Endothelial cell of umbilical vein (primary cell): ENCODE results near the gene PKNOX2.

Experiments used
- EZH2 ChIP-seq: IDR thresholded peaks from 2 replicates; pipeline ENCODE4 v1.6.1; 2012; ENCODE audit warnings: borderline replicate concordance, low read depth, mild to moderate bottlenecking, moderate library complexity, low read length, inconsistent platforms; ENCODE audit not compliant: severe bottlenecking
- MYC ChIP-seq: IDR thresholded peaks from one replicate; pipeline ENCODE4 v1.6.1; 2011; ENCODE audit warnings: mild to moderate bottlenecking, low read depth, low read length
- TF ChIP-seq, protein P1 (sequence below), 2 donors: IDR thresholded peaks; 1 replicate in 1 of 2; 2 replicates in 1 of 2; pipeline ENCODE4 v1.5.1; 2011; ENCODE audit warnings: low read length in 2 of 2, mild to moderate bottlenecking in 2 of 2, moderate library complexity in 2 of 2, control low read depth in 1 of 2, inconsistent platforms in 1 of 2, low read depth in 1 of 2; ENCODE audit not compliant: insufficient read depth in 1 of 2; ENCODE audit errors: extremely low read depth in 1 of 2

DNA sequence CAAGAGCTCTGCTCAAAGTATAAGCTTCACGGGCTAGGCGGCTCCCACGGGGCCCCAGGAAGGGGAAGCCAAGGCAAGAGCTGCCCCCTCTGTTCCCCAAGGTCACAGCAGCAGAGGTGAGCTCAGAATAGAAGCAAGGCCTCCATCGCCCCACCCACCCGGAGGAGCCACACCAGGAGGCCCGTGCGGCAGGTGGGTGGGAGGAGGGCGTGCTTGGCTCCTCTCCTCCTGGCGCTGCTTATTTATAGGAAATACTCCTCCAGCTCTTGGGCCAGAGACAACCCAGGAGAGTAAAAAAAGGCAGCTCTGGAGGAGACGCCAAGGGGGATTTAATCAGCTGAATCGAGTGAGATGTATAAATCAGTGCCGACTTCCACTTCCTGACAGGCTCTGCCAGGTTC is 243.8 kb downstream of the PKNOX2 start:
- TF ChIP-seq, protein P1, sequence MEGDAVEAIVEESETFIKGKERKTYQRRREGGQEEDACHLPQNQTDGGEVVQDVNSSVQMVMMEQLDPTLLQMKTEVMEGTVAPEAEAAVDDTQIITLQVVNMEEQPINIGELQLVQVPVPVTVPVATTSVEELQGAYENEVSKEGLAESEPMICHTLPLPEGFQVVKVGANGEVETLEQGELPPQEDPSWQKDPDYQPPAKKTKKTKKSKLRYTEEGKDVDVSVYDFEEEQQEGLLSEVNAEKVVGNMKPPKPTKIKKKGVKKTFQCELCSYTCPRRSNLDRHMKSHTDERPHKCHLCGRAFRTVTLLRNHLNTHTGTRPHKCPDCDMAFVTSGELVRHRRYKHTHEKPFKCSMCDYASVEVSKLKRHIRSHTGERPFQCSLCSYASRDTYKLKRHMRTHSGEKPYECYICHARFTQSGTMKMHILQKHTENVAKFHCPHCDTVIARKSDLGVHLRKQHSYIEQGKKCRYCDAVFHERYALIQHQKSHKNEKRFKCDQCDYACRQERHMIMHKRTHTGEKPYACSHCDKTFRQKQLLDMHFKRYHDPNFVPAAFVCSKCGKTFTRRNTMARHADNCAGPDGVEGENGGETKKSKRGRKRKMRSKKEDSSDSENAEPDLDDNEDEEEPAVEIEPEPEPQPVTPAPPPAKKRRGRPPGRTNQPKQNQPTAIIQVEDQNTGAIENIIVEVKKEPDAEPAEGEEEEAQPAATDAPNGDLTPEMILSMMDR (IDR thresholded peaks at IDR 0.05; ENCODE audit: extremely low read depth in 1 of 2, insufficient read depth in 1 of 2, low read depth in 1 of 2, low read length in 2 of 2): no peak
- TF ChIP-seq EZH2 (no peak), MYC (no peak)
